Adrenal gland (tissue), 5 donors: ENCODE measurements around the gene ASIC3.

Experiments
- POLR2A ChIP-seq, 2 donors: fragments of 450-650 bp; IDR thresholded peaks; one replicate each; pipeline ENCODE4 v1.6.1; 2017; ENCODE audit warnings: antibody characterized with exemption in 2 of 2, mild to moderate bottlenecking in 2 of 2, moderate library complexity in 1 of 2
- TF ChIP-seq, protein P1 (sequence below), 6 experiments: fragments of 450-650 bp in 4 of 6; fragments of 200-600 bp in 2 of 6; sonication (generic) in 1 of 6; IDR thresholded peaks; 1 replicate in 5 of 6; 2 replicates in 1 of 6; pipeline versions ENCODE4 v1.5.1 to v1.8.0; 2016 to 2021; ENCODE audit warnings: antibody characterized with exemption in 6 of 6, mild to moderate bottlenecking in 2 of 6, moderate library complexity in 1 of 6
- donor health status: DM: no; HTN: no; CAD: no.

DNA sequence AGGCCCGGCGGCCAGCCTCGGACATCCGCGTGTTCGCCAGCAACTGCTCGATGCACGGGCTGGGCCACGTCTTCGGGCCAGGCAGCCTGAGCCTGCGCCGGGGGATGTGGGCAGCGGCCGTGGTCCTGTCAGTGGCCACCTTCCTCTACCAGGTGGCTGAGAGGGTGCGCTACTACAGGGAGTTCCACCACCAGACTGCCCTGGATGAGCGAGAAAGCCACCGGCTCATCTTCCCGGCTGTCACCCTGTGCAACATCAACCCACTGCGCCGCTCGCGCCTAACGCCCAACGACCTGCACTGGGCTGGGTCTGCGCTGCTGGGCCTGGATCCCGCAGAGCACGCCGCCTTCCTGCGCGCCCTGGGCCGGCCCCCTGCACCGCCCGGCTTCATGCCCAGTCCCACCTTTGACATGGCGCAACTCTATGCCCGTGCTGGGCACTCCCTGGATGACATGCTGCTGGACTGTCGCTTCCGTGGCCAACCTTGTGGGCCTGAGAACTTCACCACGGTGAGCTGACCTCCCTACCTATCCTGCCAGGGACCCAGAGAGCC is 656 bp downstream of the ASIC3 start:
- TF ChIP-seq, protein P1, sequence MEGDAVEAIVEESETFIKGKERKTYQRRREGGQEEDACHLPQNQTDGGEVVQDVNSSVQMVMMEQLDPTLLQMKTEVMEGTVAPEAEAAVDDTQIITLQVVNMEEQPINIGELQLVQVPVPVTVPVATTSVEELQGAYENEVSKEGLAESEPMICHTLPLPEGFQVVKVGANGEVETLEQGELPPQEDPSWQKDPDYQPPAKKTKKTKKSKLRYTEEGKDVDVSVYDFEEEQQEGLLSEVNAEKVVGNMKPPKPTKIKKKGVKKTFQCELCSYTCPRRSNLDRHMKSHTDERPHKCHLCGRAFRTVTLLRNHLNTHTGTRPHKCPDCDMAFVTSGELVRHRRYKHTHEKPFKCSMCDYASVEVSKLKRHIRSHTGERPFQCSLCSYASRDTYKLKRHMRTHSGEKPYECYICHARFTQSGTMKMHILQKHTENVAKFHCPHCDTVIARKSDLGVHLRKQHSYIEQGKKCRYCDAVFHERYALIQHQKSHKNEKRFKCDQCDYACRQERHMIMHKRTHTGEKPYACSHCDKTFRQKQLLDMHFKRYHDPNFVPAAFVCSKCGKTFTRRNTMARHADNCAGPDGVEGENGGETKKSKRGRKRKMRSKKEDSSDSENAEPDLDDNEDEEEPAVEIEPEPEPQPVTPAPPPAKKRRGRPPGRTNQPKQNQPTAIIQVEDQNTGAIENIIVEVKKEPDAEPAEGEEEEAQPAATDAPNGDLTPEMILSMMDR (IDR thresholded peaks at IDR 0.05): no peak
- no peak for TF ChIP-seq POLR2A (IDR thresholded peaks at IDR 0.05)
